Peyer's patch (tissue), 4 donors: ENCODE data around the gene ADGRG7. TPM values are rescaled to one million over a fixed set of nuclear protein-coding genes. Genes with fewer than 3 reads are reported as not detected.

Source experiments
- DNase-seq, 3 donors: peaks; one replicate each; pipeline ENCODE4 v3.0.0-alpha.2; 2017 to 2019
- H3K27ac ChIP-seq, 4 donors: fragments of 200-600 bp; sonication (generic); one replicate each; pipeline ENCODE4 v1.5.1; 2016 to 2019
- H3K27me3 ChIP-seq, 2 donors: fragments of 200-600 bp; sonication (generic); one replicate each; pipeline ENCODE4 v1.5.1; 2019
- H3K36me3 ChIP-seq, 3 donors: fragments of 200-600 bp; sonication (generic); one replicate each; pipeline ENCODE4 v1.5.1; 2016 to 2019
- H3K4me1 ChIP-seq, 4 donors: fragments of 200-600 bp; sonication (generic); one replicate each; pipeline ENCODE4 v1.5.1; 2016 to 2019
- H3K4me3 ChIP-seq, 4 donors: fragments of 200-600 bp; sonication (generic); 1 replicate in 3 of 4; 2 replicates in 1 of 4; pipeline ENCODE4 v1.5.1; 2016 to 2019; ENCODE audit warnings: mild to moderate bottlenecking in 1 of 4
- H3K9me3 ChIP-seq, 4 donors: fragments of 200-600 bp; sonication (generic); one replicate each; pipeline ENCODE4 v1.5.1; 2016 to 2019; ENCODE audit warnings: mild to moderate bottlenecking in 1 of 4
- POLR2A ChIP-seq, 2 donors: fragments of 450-650 bp; IDR thresholded peaks; one replicate each; pipeline ENCODE4 v1.5.1; 2017; ENCODE audit warnings: antibody characterized with exemption in 2 of 2, mild to moderate bottlenecking in 2 of 2, moderate library complexity in 2 of 2
- total RNA-seq, 4 donors: library from RNA; depleted of rRNA; stranded (reverse); fragments of >200 nt; gene quantifications; one replicate each; pipeline ENCODE4 v1.1.0, GENCODE V29; 2016
- TF ChIP-seq, protein P1 (sequence below), 6 experiments: fragments of 450-650 bp in 4 of 6; fragments of 200-600 bp in 2 of 6; sonication (generic) in 1 of 6; IDR thresholded peaks; one replicate each; pipeline ENCODE4 v1.5.1; 2017 to 2019; ENCODE audit warnings: antibody characterized with exemption in 6 of 6, mild to moderate bottlenecking in 3 of 6, moderate library complexity in 1 of 6

ADGRG7 gene
- total RNA-seq, 4 donors from 2014 or later: 5.8 to 124 (median 83.1) TPM

- DNase-seq: no peak
- no peaks in the 10 kb centered on the region for H3K9me3 ChIP-seq
- no peak overlapping the region for H3K4me3 ChIP-seq
- no peaks in the 10 kb centered on the region for H3K4me1 ChIP-seq
- no peaks in the 10 kb centered on the region for H3K36me3 ChIP-seq
- no peak for TF ChIP-seq POLR2A (IDR thresholded peaks at IDR 0.05)
- TF ChIP-seq, protein P1, sequence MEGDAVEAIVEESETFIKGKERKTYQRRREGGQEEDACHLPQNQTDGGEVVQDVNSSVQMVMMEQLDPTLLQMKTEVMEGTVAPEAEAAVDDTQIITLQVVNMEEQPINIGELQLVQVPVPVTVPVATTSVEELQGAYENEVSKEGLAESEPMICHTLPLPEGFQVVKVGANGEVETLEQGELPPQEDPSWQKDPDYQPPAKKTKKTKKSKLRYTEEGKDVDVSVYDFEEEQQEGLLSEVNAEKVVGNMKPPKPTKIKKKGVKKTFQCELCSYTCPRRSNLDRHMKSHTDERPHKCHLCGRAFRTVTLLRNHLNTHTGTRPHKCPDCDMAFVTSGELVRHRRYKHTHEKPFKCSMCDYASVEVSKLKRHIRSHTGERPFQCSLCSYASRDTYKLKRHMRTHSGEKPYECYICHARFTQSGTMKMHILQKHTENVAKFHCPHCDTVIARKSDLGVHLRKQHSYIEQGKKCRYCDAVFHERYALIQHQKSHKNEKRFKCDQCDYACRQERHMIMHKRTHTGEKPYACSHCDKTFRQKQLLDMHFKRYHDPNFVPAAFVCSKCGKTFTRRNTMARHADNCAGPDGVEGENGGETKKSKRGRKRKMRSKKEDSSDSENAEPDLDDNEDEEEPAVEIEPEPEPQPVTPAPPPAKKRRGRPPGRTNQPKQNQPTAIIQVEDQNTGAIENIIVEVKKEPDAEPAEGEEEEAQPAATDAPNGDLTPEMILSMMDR (IDR thresholded peaks at IDR 0.05): no peak
- no peaks in the 10 kb centered on the region for H3K27me3 ChIP-seq
- H3K27ac ChIP-seq: no peak overlapping the region
Measured at GRCh38 chr3:100588251-100588650, 21.1 kb upstream of the ADGRG7 start.

DNA sequence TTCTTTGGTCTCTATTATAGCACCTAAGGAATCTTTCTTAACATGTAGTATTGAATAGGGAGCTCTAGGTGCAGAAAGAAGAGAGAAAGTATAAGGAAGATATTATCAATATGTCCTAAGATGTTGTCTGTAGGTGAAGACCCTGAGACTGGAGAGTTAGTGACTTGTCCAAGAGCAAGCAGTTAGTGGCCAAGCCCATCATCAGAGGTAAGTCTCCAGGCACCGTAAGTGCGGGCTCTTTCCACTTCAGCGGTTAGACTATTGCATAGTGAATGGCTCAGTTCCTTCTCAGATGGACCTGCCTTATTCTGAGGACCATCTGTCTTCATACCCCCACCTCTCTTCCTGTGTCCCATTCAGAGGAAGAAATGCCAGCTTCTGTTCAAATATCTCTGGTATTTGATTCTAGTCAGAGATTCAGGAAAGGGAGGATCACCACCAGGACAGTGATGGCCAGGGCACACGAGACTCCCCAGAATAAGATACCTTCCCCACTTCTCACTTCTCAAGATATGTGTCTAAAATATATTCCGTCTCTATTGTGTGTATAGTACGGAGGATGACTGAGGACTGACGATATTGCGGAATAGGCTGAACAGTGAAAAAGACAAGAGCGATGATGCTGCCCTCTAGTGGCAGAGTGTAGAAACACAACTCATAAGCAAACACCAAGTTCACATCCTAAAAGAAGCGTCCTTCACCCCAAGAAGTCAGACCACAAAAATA is 19.1 kb upstream of the ADGRG7 start:
- Histone ChIP-seq H3K4me1 (no peaks in the 10 kb centered on the region), H3K27ac (no peak overlapping the region)
- TF ChIP-seq, protein P1 (IDR thresholded peaks at IDR 0.05): peak; percentile 76 to 95 (median 92)
- TF ChIP-seq POLR2A (IDR thresholded peaks at IDR 0.05): no peak

DNA sequence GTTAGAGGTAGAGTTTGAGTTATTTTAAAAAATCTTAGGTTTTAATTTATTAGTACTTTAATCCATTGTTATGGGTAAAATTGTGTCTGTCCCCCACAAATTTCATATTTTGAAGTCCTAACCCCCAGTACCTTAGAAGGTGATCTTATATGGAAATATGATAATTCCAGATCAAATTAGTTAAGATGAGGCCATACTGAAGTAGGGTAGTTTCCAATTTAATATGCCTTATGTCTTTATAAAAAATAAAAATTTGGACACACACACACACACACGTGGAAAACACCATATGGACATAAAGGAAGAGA is 18.6 kb upstream of the ADGRG7 start:
- Histone ChIP-seq H3K27ac (no peak overlapping the region), H3K4me3 (no peak overlapping the region), H3K27me3 (no peaks in the 10 kb centered on the region), H3K9me3 (no peaks in the 10 kb centered on the region), H3K36me3 (no peaks in the 10 kb centered on the region), H3K4me1 (no peaks in the 10 kb centered on the region)
- TF ChIP-seq POLR2A (IDR thresholded peaks at IDR 0.05): no peak
- TF ChIP-seq, protein P1 (IDR thresholded peaks at IDR 0.05): no peak
- DNase-seq: no peak

More for the DNA sequence above, 19.1 kb upstream of the ADGRG7 start:
- DNase-seq: peak in 2 of 3 donors; percentile 44 to 74
- no peaks in the 10 kb centered on the region for H3K27me3 ChIP-seq
- no peaks in the 10 kb centered on the region for H3K36me3 ChIP-seq
- H3K9me3 ChIP-seq: no peaks in the 10 kb centered on the region
- H3K4me3 ChIP-seq: no peak overlapping the region

DNA sequence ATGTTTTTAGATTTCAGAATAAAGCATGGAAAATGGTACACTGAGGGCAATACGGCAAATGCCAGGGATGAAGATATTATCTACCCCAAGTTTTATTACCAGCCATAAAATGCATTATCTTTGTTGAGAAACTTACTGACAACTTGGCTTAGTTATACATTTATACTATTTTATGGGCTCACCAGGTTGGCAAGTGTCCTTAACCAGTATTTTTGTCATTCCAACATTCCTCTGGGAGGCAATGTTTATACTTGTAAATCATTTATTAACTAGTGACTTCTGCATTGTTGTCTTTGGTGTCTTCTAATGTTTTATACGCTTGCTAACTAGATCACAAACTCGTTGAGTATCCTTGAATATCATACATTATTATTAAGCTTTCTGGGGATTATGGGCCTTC is 18.0 kb upstream of the ADGRG7 start:
- TF ChIP-seq POLR2A (IDR thresholded peaks at IDR 0.05): no peak
- TF ChIP-seq, protein P1 (IDR thresholded peaks at IDR 0.05): no peak
- no peak overlapping the region for H3K27ac ChIP-seq
- no peaks in the 10 kb centered on the region for H3K9me3 ChIP-seq
- DNase-seq: no peak
- no peaks in the 10 kb centered on the region for H3K36me3 ChIP-seq
- H3K27me3 ChIP-seq: no peaks in the 10 kb centered on the region
- H3K4me3 ChIP-seq: no peak overlapping the region
- H3K4me1 ChIP-seq: no peaks in the 10 kb centered on the region

GRCh38 chr3:100600181-100601042 is 9.0 kb upstream of the ADGRG7 start:
- no peaks in the 10 kb centered on the region for H3K27me3 ChIP-seq
- TF ChIP-seq POLR2A (IDR thresholded peaks at IDR 0.05): no peak
- TF ChIP-seq, protein P1 (IDR thresholded peaks at IDR 0.05): no peak
- H3K36me3 ChIP-seq: no peaks in the 10 kb centered on the region
- no peaks in the 10 kb centered on the region for H3K9me3 ChIP-seq
- peaks cover 0 to 25% (median 0%) of the 10 kb centered on the region in 4 donors for H3K4me1 ChIP-seq
- DNase-seq: peak in 2 of 3 donors; percentile 70 to 79
- H3K4me3 ChIP-seq: no peak overlapping the region
- peak overlapping the region in 3 of 4 donors; percentile 40 to 80 (median 65) for H3K27ac ChIP-seq
